ENCODE results near the gene TP53TG3B. TPM values are rescaled to one million over a fixed set of nuclear protein-coding genes. Genes with fewer than 3 reads are reported as not detected.
"Not testable (repeated sequence)": the region's sequence is repeated elsewhere in the genome, so short reads cannot be mapped to it uniquely, and the experiment has no call there.

Gene TP53TG3B
- not detected in 3 replicates for total RNA-seq

GRCh38 chr16:33360541-33360940, at the start of gene TP53TG3B:
Gene TP53TG3B, plus strand, starts transcription at chr16:33360841. Its CDS starts 68 bp downstream, at chr16:33360909.
- not testable (repeated sequence) for H3K4me1 Mint-ChIP-seq; H3K9me3 Mint-ChIP-seq; DNase-seq (ENCODE audit: low spot score in 2 of 2, unreplicated experiment in 2 of 2); H3K36me3 Mint-ChIP-seq; H3K27ac Mint-ChIP-seq; H3K4me3 Mint-ChIP-seq; H3K27me3 Mint-ChIP-seq (ENCODE audit: low read depth)

GRCh38 chr16:33336226-33337012, 24.2 kb upstream of the TP53TG3B start:
- not testable (repeated sequence) for H3K4me1 Mint-ChIP-seq; H3K9me3 Mint-ChIP-seq; H3K4me3 Mint-ChIP-seq; H3K27ac Mint-ChIP-seq; H3K36me3 Mint-ChIP-seq; H3K27me3 Mint-ChIP-seq (ENCODE audit: low read depth)
- peak; percentile 61 to 67 for DNase-seq (ENCODE audit: low spot score in 2 of 2, unreplicated experiment in 2 of 2)

GRCh38 chr16:33337627-33338542, 22.8 kb upstream of the TP53TG3B start:
- peak; percentile 58 for DNase-seq (ENCODE audit: low spot score in 2 of 2, unreplicated experiment in 2 of 2)
- not testable (repeated sequence) for H3K4me3 Mint-ChIP-seq; H3K4me1 Mint-ChIP-seq; H3K27me3 Mint-ChIP-seq (ENCODE audit: low read depth); H3K36me3 Mint-ChIP-seq; H3K27ac Mint-ChIP-seq; H3K9me3 Mint-ChIP-seq

- H3K4me3 Mint-ChIP-seq; H3K27ac Mint-ChIP-seq; H3K9me3 Mint-ChIP-seq; H3K27me3 Mint-ChIP-seq (ENCODE audit: low read depth); H3K36me3 Mint-ChIP-seq; H3K4me1 Mint-ChIP-seq: not testable (repeated sequence)
- DNase-seq (ENCODE audit: low spot score in 2 of 2, unreplicated experiment in 2 of 2) = peak; percentile 15 to 38
Observed at GRCh38 chr16:33338543-33338951, 22.1 kb upstream of the TP53TG3B start.

GRCh38 chr16:33339093-33340061, 21.3 kb upstream of the TP53TG3B start:
- peak; percentile 66 to 70 for DNase-seq (ENCODE audit: low spot score in 2 of 2, unreplicated experiment in 2 of 2)
- not testable (repeated sequence) for H3K4me3 Mint-ChIP-seq; H3K9me3 Mint-ChIP-seq; H3K27ac Mint-ChIP-seq; H3K4me1 Mint-ChIP-seq; H3K36me3 Mint-ChIP-seq; H3K27me3 Mint-ChIP-seq (ENCODE audit: low read depth)

Other genes starting within 250 kb of the TP53TG3B start
- not detected in 3 replicates for gene TP53TG3C, start 166.6 kb upstream of the TP53TG3B start, total RNA-seq
- not detected in 3 replicates for gene TP53TG3E, start 56.5 kb upstream of the TP53TG3B start, total RNA-seq
- not detected in 3 replicates for gene TP53TG3F, start 98.8 kb downstream of the TP53TG3B start, total RNA-seq

Measured in mesothelial cell of epicardium (in vitro differentiated cells).